Esophagus squamous epithelium (tissue), 4 donors: ENCODE measurements around the gene MPST.

Source experiments
- POLR2A ChIP-seq, 4 donors: fragments of 450-650 bp; IDR thresholded peaks; one replicate each; pipeline ENCODE4 v1.6.1; 2017; ENCODE audit warnings: antibody characterized with exemption in 4 of 4, mild to moderate bottlenecking in 4 of 4, moderate library complexity in 3 of 4
- TF ChIP-seq, protein P1 (sequence below), 6 experiments: fragments of 450-650 bp in 4 of 6; fragments of 200-600 bp in 2 of 6; sonication (generic) in 2 of 6; IDR thresholded peaks; one replicate each; pipeline ENCODE4 v1.5.1; 2016 to 2019; ENCODE audit warnings: antibody characterized with exemption in 6 of 6, mild to moderate bottlenecking in 4 of 6, moderate library complexity in 4 of 6

DNA sequence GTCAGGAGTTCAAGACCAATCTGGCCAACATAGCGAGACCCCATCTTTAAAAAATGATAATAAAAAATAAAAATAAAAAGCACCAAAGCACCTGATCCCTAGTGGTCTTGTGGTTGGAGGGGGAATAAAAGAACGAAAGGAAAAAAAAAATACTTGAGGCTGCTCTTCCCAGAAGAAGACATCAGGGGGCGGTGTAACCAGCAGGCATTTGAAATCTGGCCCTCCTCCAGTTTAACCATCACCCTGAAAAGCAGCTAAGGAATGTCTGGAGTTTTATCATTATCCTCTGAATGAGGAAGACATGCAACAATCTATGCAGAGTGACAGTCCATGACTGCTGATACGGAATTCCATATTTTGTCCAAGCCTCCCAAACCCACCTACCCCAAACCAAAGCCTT, 26.4 kb downstream of the MPST start:
- TF ChIP-seq, protein P1, sequence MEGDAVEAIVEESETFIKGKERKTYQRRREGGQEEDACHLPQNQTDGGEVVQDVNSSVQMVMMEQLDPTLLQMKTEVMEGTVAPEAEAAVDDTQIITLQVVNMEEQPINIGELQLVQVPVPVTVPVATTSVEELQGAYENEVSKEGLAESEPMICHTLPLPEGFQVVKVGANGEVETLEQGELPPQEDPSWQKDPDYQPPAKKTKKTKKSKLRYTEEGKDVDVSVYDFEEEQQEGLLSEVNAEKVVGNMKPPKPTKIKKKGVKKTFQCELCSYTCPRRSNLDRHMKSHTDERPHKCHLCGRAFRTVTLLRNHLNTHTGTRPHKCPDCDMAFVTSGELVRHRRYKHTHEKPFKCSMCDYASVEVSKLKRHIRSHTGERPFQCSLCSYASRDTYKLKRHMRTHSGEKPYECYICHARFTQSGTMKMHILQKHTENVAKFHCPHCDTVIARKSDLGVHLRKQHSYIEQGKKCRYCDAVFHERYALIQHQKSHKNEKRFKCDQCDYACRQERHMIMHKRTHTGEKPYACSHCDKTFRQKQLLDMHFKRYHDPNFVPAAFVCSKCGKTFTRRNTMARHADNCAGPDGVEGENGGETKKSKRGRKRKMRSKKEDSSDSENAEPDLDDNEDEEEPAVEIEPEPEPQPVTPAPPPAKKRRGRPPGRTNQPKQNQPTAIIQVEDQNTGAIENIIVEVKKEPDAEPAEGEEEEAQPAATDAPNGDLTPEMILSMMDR (IDR thresholded peaks at IDR 0.05) = peak in 4 of 6 experiments; percentile 14 to 46 (median 28)
- no peak for TF ChIP-seq POLR2A (IDR thresholded peaks at IDR 0.05)
